Large intestine (tissue), 3 donors: ENCODE results near the gene ACO2. TPM values are rescaled to one million over a fixed set of nuclear protein-coding genes. Genes with fewer than 3 reads are reported as not detected.
A peak's percentile ranks its signal among the peaks of the same experiment; 100 is the strongest.

Experiments
- DNase-seq, 2 donors: peaks; one replicate each; pipeline versions ENCODE4 v3.0.0 to v3.0.0-alpha.2; 2013
- H3K27ac ChIP-seq: one replicate; pipeline ENCODE4 v1.5.1; 2013; ENCODE audit warnings: low read length
- H3K27me3 ChIP-seq: 2 replicates; pipeline ENCODE4 v1.6.1; 2013; ENCODE audit warnings: low read length; ENCODE audit not compliant: control insufficient read depth, insufficient read depth
- H3K36me3 ChIP-seq: 2 replicates; pipeline ENCODE4 v1.6.1; 2013; ENCODE audit warnings: low read length; ENCODE audit not compliant: control insufficient read depth, insufficient read depth
- H3K4me1 ChIP-seq: one replicate; pipeline ENCODE4 v1.6.1; 2013; ENCODE audit warnings: low read length; ENCODE audit not compliant: control insufficient read depth, insufficient read depth
- H3K4me3 ChIP-seq: one replicate; pipeline ENCODE4 v1.5.1; 2013; ENCODE audit warnings: low read length
- H3K9me3 ChIP-seq: one replicate; pipeline ENCODE4 v1.6.1; 2013; ENCODE audit warnings: mild to moderate bottlenecking, low read depth, low read length, moderate library complexity; ENCODE audit not compliant: control insufficient read depth
- WGBS: methylation state at CpG from one replicate; pipeline ENCODE4 v1.1.5; 2013; ENCODE audit warnings: low lambda C conversion rate; ENCODE audit not compliant: insufficient coverage; 5-methylcytosine and 5-hydroxymethylcytosine counted together
- polyA plus RNA-seq: library from polyadenylated mRNA; unstranded; fragments of 120-200 nt; gene quantifications from one replicate; pipeline ENCODE4 v1.2.1, GENCODE V29; 2013

ACO2 gene
- polyA plus RNA-seq, 1 donor = 209 TPM

DNA sequence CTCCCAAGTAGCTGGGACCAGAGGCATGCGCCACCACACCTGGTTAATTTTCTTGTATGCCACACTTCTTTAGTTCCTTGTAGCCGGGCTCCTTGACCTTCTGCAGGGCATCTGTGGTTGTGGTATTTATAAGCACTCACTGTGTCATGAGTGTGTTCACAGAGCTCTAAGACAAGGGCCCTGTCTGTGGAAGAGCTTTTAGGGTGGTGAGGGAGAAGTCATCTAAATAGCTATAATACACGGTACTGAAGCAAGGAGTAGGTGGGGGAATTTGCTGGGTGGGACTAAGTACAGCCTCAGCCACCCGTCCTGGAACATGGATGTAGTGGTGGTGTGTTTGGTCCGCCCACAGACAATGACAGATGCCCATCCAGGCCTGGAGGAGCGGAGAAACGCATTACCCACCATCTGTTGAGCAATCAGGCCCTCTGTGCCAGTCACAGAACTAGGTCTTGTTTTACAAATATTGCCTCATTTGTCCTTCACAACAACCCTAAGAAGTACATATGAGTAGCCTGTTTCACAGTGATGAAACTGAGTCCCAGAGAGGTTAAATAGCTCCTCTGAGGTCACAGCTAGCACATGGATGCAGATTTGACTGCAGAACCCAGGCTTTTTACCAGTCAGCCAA lies 10.1 kb downstream of the ACO2 start:
- H3K27ac ChIP-seq = peak overlapping the region; percentile 3
- no peaks in the 10 kb centered on the region for H3K9me3 ChIP-seq
- peaks cover 32% of the 10 kb centered on the region for H3K36me3 ChIP-seq
- peaks cover 29% of the 10 kb centered on the region for H3K4me1 ChIP-seq
- WGBS = no CpG with 5 or more reads among the region's 7 CpGs
- H3K4me3 ChIP-seq = no peak overlapping the region
- DNase-seq = no peak
- no peaks in the 10 kb centered on the region for H3K27me3 ChIP-seq

DNA sequence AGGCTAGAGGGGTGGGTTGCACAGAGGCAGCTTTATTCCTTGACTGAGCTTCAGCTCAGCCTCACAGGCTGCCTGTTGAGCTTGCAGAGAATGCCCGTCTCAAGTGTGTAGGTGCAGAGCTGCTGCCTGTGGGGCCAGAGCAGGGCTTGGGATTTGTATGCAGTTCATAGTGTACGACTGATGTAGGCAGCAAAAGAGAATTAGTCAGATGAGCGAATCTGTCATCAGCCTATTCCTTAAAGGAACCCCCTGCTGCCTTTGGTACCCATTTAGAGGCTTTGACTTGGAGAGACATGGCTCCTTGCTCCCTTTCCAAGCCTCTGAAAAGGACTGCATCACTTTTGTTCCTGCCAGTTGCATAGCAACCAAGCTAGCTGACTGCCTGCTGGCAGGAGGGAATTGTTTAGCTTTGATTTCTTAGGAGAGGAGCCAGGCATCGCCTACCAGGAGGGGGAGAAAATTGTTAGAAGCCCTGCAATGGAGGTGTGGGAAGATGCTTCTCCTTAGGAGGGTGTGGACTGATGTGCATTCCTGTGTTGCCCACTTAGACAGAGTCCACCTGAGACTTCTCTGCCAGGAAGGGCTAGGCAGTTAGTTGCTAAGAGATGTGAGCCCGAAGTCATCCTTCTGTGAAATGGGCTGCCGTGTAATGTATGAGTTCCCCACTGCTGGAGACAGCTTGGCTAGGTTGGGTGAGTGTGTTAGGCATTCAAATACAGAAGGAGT lies 10.9 kb downstream of the ACO2 start:
- H3K27ac ChIP-seq = peak overlapping the region; percentile 14
- H3K36me3 ChIP-seq = peaks cover 32% of the 10 kb centered on the region
- no peaks in the 10 kb centered on the region for H3K9me3 ChIP-seq
- DNase-seq = no peak
- H3K4me1 ChIP-seq = peaks cover 36% of the 10 kb centered on the region
- no peaks in the 10 kb centered on the region for H3K27me3 ChIP-seq
- H3K4me3 ChIP-seq = no peak overlapping the region
- WGBS = 86% methylated on average over 1 of the region's 6 CpGs

DNA sequence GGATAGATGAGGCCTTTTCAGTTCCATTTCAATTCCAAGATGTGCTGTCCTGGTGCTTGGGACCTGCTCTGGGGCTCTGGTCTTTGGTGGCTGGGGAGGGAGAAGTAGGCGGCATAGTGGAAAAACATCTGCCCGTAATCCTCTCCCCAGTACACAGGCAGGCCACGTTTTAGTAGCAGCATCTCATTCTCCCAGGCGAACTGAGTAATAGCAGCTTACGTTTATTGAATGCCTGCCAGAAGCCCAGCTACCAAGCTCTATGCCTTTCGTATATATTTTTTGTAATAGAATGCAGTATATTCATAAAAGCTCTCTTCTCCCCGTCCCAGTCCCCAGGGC lies 11.4 kb downstream of the ACO2 start:
- Histone ChIP-seq H3K27ac (peak overlapping the region; percentile 14), H3K4me3 (no peak overlapping the region), H3K36me3 (peaks cover 32% of the 10 kb centered on the region), H3K27me3 (no peaks in the 10 kb centered on the region), H3K4me1 (peaks cover 35% of the 10 kb centered on the region), H3K9me3 (no peaks in the 10 kb centered on the region)
- DNase-seq = no peak
- 78% methylated on average over 1 of the region's 7 CpGs for WGBS

DNA sequence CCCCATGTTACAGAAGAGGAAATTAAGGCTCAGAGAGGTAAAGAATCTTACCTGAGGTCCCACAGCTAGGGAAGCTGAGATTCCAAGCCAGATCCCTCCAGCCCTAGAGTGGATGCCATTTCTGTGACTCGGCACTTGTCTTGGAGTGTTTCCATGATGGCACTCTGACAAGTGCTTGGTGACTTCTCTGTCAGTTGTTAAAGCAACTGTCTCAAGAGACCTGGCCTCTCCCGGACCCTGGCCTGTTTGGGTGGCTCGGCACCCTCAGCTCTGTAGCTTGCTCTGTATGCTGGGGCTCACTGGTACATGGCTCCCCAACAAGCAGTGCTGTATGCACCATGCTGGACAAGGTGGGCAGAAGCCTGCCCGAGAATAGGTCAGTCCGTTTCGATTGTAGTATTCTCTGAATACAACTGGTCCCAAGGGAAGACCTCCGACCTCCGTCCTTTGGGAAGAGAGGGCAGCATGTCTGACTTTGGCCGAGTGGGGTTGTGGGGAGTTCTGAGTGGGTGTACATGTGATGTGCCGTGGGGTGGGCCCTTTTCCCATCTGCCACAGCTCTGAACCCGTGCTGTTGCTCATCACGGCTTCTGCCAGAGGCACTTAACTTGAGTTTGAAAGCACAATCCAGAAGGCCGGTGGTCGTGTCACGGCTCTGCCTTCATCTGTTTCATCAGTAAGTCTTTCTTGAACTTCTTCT lies 12.4 kb downstream of the ACO2 start:
- no CpG with 5 or more reads among the region's 15 CpGs for WGBS
- peaks cover 37% of the 10 kb centered on the region for H3K4me1 ChIP-seq
- H3K27me3 ChIP-seq = no peaks in the 10 kb centered on the region
- H3K9me3 ChIP-seq = no peaks in the 10 kb centered on the region
- H3K4me3 ChIP-seq = no peak overlapping the region
- no peak overlapping the region for H3K27ac ChIP-seq
- H3K36me3 ChIP-seq = peaks cover 32% of the 10 kb centered on the region
- DNase-seq = no peak

DNA sequence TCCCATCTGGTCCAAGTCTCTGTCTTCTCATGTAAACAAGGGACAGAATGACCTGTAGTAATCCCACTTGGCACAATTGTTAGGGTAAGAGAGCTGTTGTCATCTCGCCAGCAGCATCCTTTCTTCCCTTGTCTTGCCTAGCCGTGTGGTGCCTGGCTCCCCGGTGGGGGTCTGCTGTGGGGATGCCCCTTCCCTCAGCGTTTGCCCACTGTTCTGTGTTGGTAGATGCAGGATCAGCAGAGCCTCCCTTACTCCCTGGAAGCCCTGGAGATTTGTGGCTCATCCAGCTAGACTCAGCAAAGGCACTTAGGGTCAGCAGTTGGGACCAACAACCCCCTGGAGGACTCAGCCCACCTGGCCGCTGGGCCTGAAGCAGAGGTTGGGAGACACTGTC lies 13.0 kb downstream of the ACO2 start:
- Histone ChIP-seq H3K9me3 (no peaks in the 10 kb centered on the region), H3K27ac (no peak overlapping the region), H3K4me3 (no peak overlapping the region), H3K27me3 (no peaks in the 10 kb centered on the region), H3K4me1 (peaks cover 40% of the 10 kb centered on the region), H3K36me3 (peaks cover 32% of the 10 kb centered on the region)
- no CpG with 5 or more reads among the region's 5 CpGs for WGBS
- no peak for DNase-seq

DNA sequence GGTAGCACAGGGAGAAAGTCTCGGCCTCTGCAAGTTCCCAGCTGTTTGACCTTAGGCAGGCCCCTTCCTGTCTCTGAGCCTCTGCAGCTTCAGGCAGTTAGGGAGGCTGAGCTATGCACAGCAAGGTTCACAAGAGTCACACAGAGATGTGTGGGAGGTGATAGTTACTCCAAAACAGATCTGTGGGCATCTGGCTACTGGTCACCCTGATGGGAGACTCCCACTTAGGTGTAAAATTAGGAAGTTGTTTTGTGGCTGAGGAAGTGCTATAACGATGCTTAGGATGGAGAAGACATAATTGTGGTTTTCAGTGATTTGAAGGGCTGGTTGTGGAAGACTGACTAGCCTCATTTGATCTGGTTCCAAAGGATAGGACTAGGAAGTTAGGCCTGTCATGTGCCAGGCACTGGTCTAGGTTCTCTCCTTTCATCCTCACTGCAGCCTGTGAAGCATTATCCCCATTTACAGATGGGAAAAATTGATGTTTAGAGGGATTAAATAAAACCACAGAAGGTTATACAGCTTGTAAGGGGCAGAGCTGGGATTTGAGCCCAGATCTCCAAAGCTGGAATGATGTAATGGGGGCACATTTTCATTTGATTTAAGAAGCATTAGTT lies 13.5 kb downstream of the ACO2 start:
- H3K27ac ChIP-seq = no peak overlapping the region
- H3K9me3 ChIP-seq = no peaks in the 10 kb centered on the region
- no peaks in the 10 kb centered on the region for H3K27me3 ChIP-seq
- H3K4me3 ChIP-seq = no peak overlapping the region
- WGBS = 43% methylated on average over 1 of the region's 2 CpGs
- peaks cover 45% of the 10 kb centered on the region for H3K4me1 ChIP-seq
- no peak for DNase-seq
- H3K36me3 ChIP-seq = peaks cover 30% of the 10 kb centered on the region

DNA sequence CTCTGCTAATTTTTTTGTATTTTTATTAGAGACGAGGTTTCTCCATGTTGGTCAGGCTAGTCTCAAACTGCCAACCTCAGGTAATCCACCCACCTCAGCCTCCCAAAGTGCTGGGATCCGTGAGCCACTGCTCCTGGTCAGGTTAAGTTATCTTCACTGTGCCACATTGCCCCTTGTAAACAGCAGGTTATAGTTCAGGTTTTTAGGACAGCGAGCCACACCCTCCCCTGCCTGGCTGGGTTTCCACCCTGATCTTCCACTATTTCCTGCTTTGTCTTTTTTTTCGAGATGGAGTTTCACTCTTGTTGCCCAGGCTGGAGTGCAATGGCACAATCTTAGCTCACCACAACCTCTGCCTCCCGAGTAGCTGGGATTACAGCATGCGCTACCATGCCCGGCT lies 16.1 kb downstream of the ACO2 start:
- no peak overlapping the region for H3K4me3 ChIP-seq
- peak overlapping the region; percentile 81 for H3K27ac ChIP-seq
- H3K9me3 ChIP-seq = no peaks in the 10 kb centered on the region
- peaks cover 53% of the 10 kb centered on the region for H3K4me1 ChIP-seq
- H3K36me3 ChIP-seq = peaks cover 10% of the 10 kb centered on the region
- WGBS = 0% methylated on average over 1 of the region's 7 CpGs
- peak; percentile 67 to 87 for DNase-seq
- no peaks in the 10 kb centered on the region for H3K27me3 ChIP-seq

DNA sequence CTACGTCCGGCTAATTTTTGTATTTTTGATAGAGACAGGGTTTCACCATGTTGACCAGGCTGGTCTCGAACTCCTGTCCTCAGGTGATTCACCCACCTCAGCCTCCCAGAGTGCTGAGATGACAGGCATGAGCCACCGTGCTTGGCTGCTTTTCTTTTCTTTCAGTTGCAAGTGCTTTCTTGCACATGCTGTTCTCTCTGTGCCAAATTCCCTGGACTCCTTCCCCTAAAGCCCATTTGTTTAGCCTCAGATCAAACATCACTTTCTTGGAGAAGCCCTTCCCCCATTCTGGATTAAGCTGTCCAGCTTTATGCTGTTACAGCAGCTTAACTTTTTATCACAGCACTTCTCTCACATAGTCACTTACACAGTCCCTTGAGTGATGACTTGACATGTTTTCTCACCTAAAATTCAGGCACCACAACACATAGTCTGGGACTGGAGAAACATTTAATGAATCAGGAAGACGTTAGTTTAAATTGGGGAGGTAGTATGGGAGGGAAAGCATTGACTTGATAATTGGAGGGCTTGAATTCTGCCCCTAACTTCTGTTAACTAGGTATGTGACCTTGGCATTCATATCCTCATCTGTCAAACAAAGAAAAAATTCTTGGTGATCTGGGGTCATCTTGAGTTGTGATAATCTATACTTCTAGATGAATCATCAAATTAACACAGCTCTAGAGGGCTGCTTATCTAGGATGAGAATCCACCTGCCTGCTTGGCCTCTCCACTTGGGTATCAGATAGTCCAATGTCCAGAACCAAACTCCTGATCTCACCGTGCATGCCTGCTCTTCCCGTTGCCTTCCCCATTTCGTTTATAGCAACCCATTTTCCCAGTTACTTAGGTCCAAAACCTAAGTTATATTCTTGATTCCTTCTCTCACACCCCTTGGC lies 18.4 kb downstream of the ACO2 start:
- Histone ChIP-seq H3K9me3 (no peaks in the 10 kb centered on the region), H3K27me3 (no peaks in the 10 kb centered on the region), H3K4me1 (peaks cover 62% of the 10 kb centered on the region), H3K36me3 (peaks cover 2% of the 10 kb centered on the region), H3K27ac (peak overlapping the region; percentile 81), H3K4me3 (no peak overlapping the region)
- WGBS = no CpG with 5 or more reads among the region's 8 CpGs
- peak; percentile 63 to 78 for DNase-seq

DNA sequence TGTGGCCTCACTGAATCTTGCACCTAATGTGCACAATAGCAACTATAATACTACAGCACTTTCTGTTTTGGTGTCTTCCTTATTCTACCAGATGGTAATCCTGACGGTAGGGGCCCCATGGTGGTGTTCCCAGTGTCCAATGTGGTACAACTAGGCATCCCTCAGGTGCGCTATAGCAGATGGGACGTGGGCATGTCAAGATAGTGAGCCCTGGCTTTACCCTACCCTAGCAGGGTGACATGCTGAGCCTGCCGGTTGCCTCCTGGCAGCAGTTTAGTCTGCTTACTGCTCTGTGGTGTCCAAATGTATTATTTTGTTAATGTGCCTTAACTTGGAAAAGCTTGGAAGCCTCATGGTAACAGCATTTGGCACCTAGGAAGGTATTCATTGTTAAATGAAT lies 19.2 kb downstream of the ACO2 start:
- no peak overlapping the region for H3K4me3 ChIP-seq
- peak overlapping the region; percentile 81 for H3K27ac ChIP-seq
- H3K36me3 ChIP-seq = peaks cover 2% of the 10 kb centered on the region
- no peaks in the 10 kb centered on the region for H3K27me3 ChIP-seq
- WGBS = no CpG with 5 or more reads among the region's 4 CpGs
- no peak for DNase-seq
- H3K4me1 ChIP-seq = peaks cover 62% of the 10 kb centered on the region
- H3K9me3 ChIP-seq = no peaks in the 10 kb centered on the region
